ENCODE measurements around the gene FAM111A.
A peak's percentile ranks its signal among the peaks of the same experiment; 100 is the strongest.

The FAM111A gene

DNA sequence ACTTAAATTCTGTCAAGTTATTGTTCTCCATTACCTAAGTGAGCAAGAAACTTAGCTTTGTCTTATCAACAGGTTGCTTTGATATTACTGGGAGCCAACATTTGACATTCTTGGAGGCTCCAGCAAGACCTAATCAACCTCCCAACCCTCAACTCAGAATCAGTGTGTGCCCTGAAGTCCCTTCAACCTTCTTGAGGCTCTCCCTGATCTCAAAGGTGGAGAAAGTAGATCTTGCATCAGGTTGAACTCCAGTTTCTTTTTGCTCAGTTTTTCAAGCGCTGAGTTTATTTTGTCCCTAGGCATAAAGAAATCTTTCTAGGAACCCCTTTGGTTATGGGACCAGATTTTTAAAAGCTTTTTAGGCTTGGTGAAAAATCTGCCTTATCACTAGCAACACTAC, 1.4 kb downstream of the FAM111A start:
- peak overlapping the region; percentile 88 for H3K27ac ChIP-seq (ENCODE audit: low read depth, low read length)
- H3K4me1 ChIP-seq (ENCODE audit: control insufficient read depth, insufficient read depth, low read length, unreplicated experiment): peaks cover 34% of the 10 kb centered on the region
- H3K4me3 ChIP-seq (ENCODE audit: low read depth, low read length): peak overlapping the region; percentile 95
- peak overlapping the region; percentile 79 for H2AFZ ChIP-seq (ENCODE audit: low read length, unreplicated experiment)
- H3K36me3 ChIP-seq (ENCODE audit: insufficient read depth, low read length): peaks cover 20% of the 10 kb centered on the region
- H3K79me2 ChIP-seq (ENCODE audit: control insufficient read depth, insufficient read depth, low read length, unreplicated experiment): peaks cover 55% of the 10 kb centered on the region
- H3K27me3 ChIP-seq (ENCODE audit: insufficient read depth, low read length): no peaks in the 10 kb centered on the region

GRCh38 chr11:59144579-59145345, 2.1 kb downstream of the FAM111A start:
- Histone ChIP-seq H2AFZ (ENCODE audit: low read length, unreplicated experiment) (peak overlapping the region; percentile 79), H3K4me1 (ENCODE audit: control insufficient read depth, insufficient read depth, low read length, unreplicated experiment) (peaks cover 34% of the 10 kb centered on the region), H3K27ac (ENCODE audit: low read depth, low read length) (peak overlapping the region; percentile 88), H3K27me3 (ENCODE audit: insufficient read depth, low read length) (no peaks in the 10 kb centered on the region), H3K79me2 (ENCODE audit: control insufficient read depth, insufficient read depth, low read length, unreplicated experiment) (peaks cover 55% of the 10 kb centered on the region), H3K36me3 (ENCODE audit: insufficient read depth, low read length) (peaks cover 22% of the 10 kb centered on the region), H3K4me3 (ENCODE audit: low read depth, low read length) (peak overlapping the region; percentile 95)

- H3K79me2 ChIP-seq (ENCODE audit: control insufficient read depth, insufficient read depth, low read length, unreplicated experiment): peaks cover 55% of the 10 kb centered on the region
- H3K36me3 ChIP-seq (ENCODE audit: insufficient read depth, low read length): peaks cover 24% of the 10 kb centered on the region
- H3K4me1 ChIP-seq (ENCODE audit: control insufficient read depth, insufficient read depth, low read length, unreplicated experiment): peaks cover 34% of the 10 kb centered on the region
- H2AFZ ChIP-seq (ENCODE audit: low read length, unreplicated experiment): no peak overlapping the region
- peak overlapping the region; percentile 95 for H3K4me3 ChIP-seq (ENCODE audit: low read depth, low read length)
- peak overlapping the region; percentile 88 for H3K27ac ChIP-seq (ENCODE audit: low read depth, low read length)
- no peaks in the 10 kb centered on the region for H3K27me3 ChIP-seq (ENCODE audit: insufficient read depth, low read length)
These were observed 2.9 kb downstream of the FAM111A start for GRCh38 chr11:59145534-59145933.

DNA sequence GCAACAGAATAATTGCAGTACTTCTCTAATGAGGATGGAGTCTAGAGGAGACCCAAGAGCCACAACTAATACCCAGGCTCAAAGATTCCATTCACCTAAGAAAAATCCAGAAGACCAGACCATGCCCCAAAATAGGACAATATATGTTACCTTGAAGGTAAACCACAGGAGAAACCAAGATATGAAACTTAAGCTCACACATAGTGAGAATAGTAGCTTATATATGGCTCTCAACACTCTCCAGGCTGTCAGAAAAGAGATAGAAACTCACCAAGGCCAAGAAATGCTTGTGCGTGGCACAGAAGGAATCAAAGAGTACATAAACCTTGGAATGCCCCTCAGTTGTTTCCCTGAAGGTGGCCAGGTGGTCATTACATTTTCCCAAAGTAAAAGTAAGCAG, 9.1 kb downstream of the FAM111A start:
- Histone ChIP-seq H3K36me3 (ENCODE audit: insufficient read depth, low read length) (peaks cover 34% of the 10 kb centered on the region), H3K79me2 (ENCODE audit: control insufficient read depth, insufficient read depth, low read length, unreplicated experiment) (peaks cover 21% of the 10 kb centered on the region), H2AFZ (ENCODE audit: low read length, unreplicated experiment) (no peak overlapping the region), H3K4me3 (ENCODE audit: low read depth, low read length) (no peak overlapping the region), H3K4me1 (ENCODE audit: control insufficient read depth, insufficient read depth, low read length, unreplicated experiment) (peaks cover 12% of the 10 kb centered on the region), H3K27ac (ENCODE audit: low read depth, low read length) (no peak overlapping the region), H3K27me3 (ENCODE audit: insufficient read depth, low read length) (no peaks in the 10 kb centered on the region)

DNA sequence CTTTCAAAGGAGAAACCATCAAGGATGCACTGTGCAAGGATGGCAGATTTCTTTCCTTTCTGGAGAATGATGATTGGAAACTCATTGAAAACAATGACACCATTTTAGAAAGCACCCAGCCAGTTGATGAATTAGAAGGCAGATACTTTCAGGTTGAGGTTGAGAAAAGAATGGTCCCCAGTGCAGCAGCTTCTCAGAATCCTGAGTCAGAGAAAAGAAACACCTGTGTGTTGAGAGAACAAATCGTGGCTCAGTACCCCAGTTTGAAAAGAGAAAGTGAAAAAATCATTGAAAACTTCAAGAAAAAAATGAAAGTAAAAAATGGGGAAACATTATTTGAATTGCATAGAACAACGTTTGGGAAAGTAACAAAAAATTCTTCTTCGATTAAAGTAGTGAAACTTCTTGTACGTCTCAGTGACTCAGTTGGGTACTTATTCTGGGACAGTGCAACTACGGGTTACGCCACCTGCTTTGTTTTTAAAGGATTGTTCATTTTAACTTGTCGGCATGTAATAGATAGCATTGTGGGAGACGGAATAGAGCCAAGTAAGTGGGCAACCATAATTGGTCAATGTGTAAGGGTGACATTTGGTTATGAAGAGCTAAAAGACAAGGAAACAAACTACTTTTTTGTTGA, 9.8 kb downstream of the FAM111A start:
- no peak overlapping the region for H3K27ac ChIP-seq (ENCODE audit: low read depth, low read length)
- peaks cover 14% of the 10 kb centered on the region for H3K79me2 ChIP-seq (ENCODE audit: control insufficient read depth, insufficient read depth, low read length, unreplicated experiment)
- H3K36me3 ChIP-seq (ENCODE audit: insufficient read depth, low read length): peaks cover 28% of the 10 kb centered on the region
- H3K4me3 ChIP-seq (ENCODE audit: low read depth, low read length): no peak overlapping the region
- no peaks in the 10 kb centered on the region for H3K27me3 ChIP-seq (ENCODE audit: insufficient read depth, low read length)
- H3K4me1 ChIP-seq (ENCODE audit: control insufficient read depth, insufficient read depth, low read length, unreplicated experiment): peaks cover 5% of the 10 kb centered on the region
- no peak overlapping the region for H2AFZ ChIP-seq (ENCODE audit: low read length, unreplicated experiment)

DNA sequence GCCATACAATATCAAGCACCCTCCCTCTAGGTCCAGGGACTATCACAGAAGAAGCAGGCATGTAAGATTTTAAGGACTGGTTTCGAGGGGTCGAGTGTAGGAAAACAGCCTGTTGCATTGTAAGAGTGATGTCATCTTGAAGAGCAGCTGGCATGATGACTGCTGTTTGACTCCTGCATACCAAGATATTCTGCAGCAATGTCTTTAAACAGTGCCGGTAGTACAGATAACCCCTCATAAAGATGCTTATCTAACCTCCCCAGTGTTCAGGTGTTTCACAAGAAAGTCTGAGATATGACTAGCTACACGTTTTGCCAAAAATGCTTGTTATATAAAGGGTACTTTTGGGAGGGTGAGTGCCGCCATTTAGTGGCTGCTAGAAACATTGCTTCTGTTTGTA, 12.0 kb downstream of the FAM111A start:
- no peak overlapping the region for H3K4me3 ChIP-seq (ENCODE audit: low read depth, low read length)
- H3K4me1 ChIP-seq (ENCODE audit: control insufficient read depth, insufficient read depth, low read length, unreplicated experiment): peaks cover 4% of the 10 kb centered on the region
- H3K36me3 ChIP-seq (ENCODE audit: insufficient read depth, low read length): peaks cover 16% of the 10 kb centered on the region; the same call in 1 of the 2 replicates
- H3K27ac ChIP-seq (ENCODE audit: low read depth, low read length): no peak overlapping the region
- no peaks in the 10 kb centered on the region for H3K27me3 ChIP-seq (ENCODE audit: insufficient read depth, low read length)
- no peaks in the 10 kb centered on the region for H3K79me2 ChIP-seq (ENCODE audit: control insufficient read depth, insufficient read depth, low read length, unreplicated experiment)
- no peak overlapping the region for H2AFZ ChIP-seq (ENCODE audit: low read length, unreplicated experiment)

DNA sequence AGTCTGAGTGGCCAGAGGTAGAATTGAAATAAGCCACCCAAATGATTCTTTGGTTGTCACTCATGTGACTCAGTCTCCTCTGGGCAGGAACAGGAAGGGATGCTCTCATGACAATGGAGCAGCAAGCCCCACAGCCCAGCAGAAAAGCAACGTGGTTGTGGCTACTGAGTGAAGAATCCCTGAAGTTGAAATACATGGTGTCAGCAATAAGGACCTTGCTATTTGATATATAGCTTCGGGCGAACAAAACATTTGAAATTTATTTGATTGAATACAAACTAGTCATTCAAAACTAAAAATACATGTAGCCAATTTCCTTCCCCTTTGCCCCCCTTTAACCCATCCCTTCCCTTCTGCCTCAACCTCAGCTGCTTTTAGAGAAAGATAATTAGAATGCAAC, 14.8 kb downstream of the FAM111A start:
- H3K4me1 ChIP-seq (ENCODE audit: control insufficient read depth, insufficient read depth, low read length, unreplicated experiment): peaks cover 4% of the 10 kb centered on the region
- H3K79me2 ChIP-seq (ENCODE audit: control insufficient read depth, insufficient read depth, low read length, unreplicated experiment): no peaks in the 10 kb centered on the region
- no peak overlapping the region for H3K27ac ChIP-seq (ENCODE audit: low read depth, low read length)

DNA sequence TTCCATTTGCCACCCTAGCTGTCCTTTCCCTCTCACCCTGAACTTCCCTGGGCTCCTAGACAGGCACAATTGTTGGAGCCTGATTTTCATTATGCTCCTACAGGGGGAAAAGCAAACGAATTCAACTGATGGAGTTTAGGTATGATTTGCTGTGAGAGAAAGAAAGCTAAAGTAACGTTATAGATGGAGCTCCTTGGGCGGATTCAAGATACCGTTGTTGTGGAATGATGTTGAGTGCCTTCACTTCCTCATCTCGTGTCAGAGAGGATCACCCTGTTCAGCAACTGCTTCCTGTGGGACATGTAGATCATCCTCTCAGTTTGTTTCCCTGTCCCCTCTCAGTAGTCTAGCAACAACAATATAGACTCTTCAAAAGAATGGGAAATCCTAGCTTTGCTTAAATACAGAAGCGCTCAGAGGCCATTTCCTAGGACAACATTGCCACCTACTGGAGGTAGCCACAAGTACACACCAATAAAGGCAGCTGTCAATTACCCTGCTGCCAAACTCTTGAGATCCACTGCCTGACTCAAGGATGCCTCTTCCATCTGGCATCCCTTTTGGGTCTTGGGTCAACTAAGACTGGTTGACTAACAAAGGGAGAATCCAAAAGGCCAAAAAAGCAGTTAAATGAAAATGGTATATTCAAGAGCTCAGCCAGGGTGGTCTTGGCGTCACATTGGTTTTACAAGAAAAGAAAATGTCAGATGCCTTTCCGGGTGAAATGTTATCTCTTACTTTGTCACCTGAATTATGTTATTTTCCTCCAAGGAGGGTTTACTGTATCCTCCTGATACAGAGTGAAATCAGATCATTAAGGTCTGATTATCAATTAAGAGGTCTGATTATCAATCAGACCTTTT, 15.8 kb downstream of the FAM111A start:
- H3K79me2 ChIP-seq (ENCODE audit: control insufficient read depth, insufficient read depth, low read length, unreplicated experiment): no peaks in the 10 kb centered on the region
- peak overlapping the region; percentile 78 for H2AFZ ChIP-seq (ENCODE audit: low read length, unreplicated experiment)
- H3K27me3 ChIP-seq (ENCODE audit: insufficient read depth, low read length): peaks cover 20% of the 10 kb centered on the region
- no peaks in the 10 kb centered on the region for H3K36me3 ChIP-seq (ENCODE audit: insufficient read depth, low read length)
- H3K4me3 ChIP-seq (ENCODE audit: low read depth, low read length): peak overlapping the region; percentile 46
- no peak overlapping the region for H3K27ac ChIP-seq (ENCODE audit: low read depth, low read length)
- peaks cover 4% of the 10 kb centered on the region for H3K4me1 ChIP-seq (ENCODE audit: control insufficient read depth, insufficient read depth, low read length, unreplicated experiment)

More for the DNA sequence above, 14.8 kb downstream of the FAM111A start:
- Histone ChIP-seq H2AFZ (ENCODE audit: low read length, unreplicated experiment) (no peak overlapping the region), H3K36me3 (ENCODE audit: insufficient read depth, low read length) (peaks cover 3% of the 10 kb centered on the region; the same call in 1 of the 2 replicates), H3K27me3 (ENCODE audit: insufficient read depth, low read length) (peaks cover 12% of the 10 kb centered on the region), H3K4me3 (ENCODE audit: low read depth, low read length) (no peak overlapping the region)

DNA sequence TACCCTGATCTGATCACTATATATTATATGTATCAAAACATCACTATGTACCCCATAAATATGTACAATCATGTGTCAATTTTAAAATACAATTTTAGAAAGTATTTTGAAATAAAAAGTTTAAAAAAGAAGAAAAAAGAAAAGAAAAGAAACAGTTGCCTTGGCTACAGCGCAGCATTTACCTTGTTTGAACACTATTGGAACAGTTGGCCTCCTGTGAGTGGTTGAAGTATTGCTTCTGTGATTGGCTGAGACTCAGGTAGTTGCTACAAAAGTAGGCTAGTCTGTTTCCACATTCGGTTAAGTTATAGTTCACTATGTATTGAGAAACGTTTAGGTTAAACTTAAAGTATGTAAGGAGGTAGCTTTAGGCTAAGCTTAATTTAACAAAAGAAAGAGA, 21.4 kb downstream of the FAM111A start:
- Histone ChIP-seq H3K27ac (ENCODE audit: low read depth, low read length) (no peak overlapping the region), H3K79me2 (ENCODE audit: control insufficient read depth, insufficient read depth, low read length, unreplicated experiment) (no peaks in the 10 kb centered on the region), H3K27me3 (ENCODE audit: insufficient read depth, low read length) (peaks cover 44% of the 10 kb centered on the region), H3K4me1 (ENCODE audit: control insufficient read depth, insufficient read depth, low read length, unreplicated experiment) (no peaks in the 10 kb centered on the region), H3K4me3 (ENCODE audit: low read depth, low read length) (no peak overlapping the region), H2AFZ (ENCODE audit: low read length, unreplicated experiment) (no peak overlapping the region), H3K36me3 (ENCODE audit: insufficient read depth, low read length) (no peaks in the 10 kb centered on the region)

DNA sequence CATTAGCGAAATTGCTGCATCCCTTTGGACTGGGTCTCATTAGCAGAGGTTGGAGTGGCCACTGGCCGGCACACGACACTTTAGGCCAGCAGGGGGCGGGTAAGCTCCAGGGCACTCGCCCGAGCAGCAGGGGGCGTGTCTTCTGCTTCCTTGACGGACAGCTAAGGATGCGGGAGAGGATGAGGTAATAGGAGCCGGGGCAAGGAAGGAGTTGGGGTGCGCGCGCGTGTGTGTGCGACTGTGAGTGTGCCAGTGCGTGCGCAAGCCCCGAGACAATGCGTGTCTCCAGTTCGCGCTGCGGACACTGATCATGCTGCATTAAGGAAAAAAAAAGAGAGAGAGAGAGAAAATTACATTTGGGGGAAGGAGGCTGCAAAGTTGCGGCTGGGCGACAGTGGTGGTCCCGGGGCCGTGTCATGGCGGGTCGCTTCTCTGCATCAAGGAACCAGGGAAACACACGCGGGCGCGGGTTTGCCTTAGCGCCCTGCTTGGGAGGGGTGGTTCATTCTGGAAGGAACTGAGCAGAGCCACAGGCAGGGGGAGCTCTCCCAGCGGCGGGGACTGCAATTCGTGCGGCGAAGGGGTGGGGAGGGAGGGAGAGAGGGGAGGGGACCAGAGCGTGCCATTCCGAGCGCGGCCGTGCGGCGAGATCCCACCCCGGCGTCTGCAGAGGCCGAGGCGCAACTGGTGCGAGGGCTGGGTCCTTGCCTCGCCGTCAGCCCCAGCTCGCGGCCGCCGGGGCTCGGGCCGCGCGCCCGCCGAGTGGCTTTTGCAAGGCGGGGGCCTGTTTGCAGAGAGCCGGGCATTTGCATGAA, 29.1 kb downstream of the FAM111A start, which contains the start of gene DTX4:
DTX4 (plus strand) TSS at position 625 of the 815 bp plus-strand sequence. CDS start 464 bp downstream, outside the sequence.
- H3K27ac ChIP-seq (ENCODE audit: low read depth, low read length): no peak within 1 kb of the TSS
- H3K79me2 ChIP-seq (ENCODE audit: control insufficient read depth, insufficient read depth, low read length, unreplicated experiment): no peaks in the 10 kb centered on the region
- peak within 1 kb of the TSS; percentile 99 for H2AFZ ChIP-seq (ENCODE audit: low read length, unreplicated experiment)
- peaks cover 7% of the 10 kb centered on the region for H3K4me1 ChIP-seq (ENCODE audit: control insufficient read depth, insufficient read depth, low read length, unreplicated experiment)
- peak within 1 kb of the TSS; percentile 86 for H3K4me3 ChIP-seq (ENCODE audit: low read depth, low read length)
- no peaks in the 10 kb centered on the region for H3K36me3 ChIP-seq (ENCODE audit: insufficient read depth, low read length)
- peaks cover 33% of the 10 kb centered on the region for H3K27me3 ChIP-seq (ENCODE audit: insufficient read depth, low read length)
